ENCODE results near the gene GRAMD4.

DNA sequence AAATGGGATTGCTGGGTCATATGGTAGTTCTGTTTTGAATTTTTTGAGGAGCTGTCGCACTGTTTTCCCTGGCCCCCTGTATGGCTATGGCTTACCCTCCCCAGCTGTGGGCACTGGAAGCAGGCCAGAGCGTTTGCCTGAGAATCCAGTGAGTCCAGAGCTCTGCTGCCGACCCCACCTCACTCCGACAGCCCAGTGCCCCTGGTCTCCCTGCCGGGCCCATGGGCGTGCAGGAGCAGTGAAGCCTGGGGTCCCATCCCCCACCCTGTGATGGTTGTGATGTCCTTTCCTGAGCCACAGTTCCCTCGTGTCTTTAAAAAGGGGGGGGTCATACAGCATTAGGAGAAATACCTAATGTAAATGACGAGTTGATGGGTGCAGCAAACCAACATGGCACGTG is 13.3 kb upstream of the GRAMD4 start:
- TF ChIP-seq, protein P1, sequence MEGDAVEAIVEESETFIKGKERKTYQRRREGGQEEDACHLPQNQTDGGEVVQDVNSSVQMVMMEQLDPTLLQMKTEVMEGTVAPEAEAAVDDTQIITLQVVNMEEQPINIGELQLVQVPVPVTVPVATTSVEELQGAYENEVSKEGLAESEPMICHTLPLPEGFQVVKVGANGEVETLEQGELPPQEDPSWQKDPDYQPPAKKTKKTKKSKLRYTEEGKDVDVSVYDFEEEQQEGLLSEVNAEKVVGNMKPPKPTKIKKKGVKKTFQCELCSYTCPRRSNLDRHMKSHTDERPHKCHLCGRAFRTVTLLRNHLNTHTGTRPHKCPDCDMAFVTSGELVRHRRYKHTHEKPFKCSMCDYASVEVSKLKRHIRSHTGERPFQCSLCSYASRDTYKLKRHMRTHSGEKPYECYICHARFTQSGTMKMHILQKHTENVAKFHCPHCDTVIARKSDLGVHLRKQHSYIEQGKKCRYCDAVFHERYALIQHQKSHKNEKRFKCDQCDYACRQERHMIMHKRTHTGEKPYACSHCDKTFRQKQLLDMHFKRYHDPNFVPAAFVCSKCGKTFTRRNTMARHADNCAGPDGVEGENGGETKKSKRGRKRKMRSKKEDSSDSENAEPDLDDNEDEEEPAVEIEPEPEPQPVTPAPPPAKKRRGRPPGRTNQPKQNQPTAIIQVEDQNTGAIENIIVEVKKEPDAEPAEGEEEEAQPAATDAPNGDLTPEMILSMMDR (conservative IDR thresholded peaks at IDR 0.05; ENCODE audit: low read depth, low read length), result no peak
- no peak for TF ChIP-seq EZH2 (IDR thresholded peaks at IDR 0.05; ENCODE audit: borderline replicate concordance, low read depth, low read length, poor library complexity, severe bottlenecking)
